ENCODE data around the gene SH3RF1.

Gene SH3RF1

DNA sequence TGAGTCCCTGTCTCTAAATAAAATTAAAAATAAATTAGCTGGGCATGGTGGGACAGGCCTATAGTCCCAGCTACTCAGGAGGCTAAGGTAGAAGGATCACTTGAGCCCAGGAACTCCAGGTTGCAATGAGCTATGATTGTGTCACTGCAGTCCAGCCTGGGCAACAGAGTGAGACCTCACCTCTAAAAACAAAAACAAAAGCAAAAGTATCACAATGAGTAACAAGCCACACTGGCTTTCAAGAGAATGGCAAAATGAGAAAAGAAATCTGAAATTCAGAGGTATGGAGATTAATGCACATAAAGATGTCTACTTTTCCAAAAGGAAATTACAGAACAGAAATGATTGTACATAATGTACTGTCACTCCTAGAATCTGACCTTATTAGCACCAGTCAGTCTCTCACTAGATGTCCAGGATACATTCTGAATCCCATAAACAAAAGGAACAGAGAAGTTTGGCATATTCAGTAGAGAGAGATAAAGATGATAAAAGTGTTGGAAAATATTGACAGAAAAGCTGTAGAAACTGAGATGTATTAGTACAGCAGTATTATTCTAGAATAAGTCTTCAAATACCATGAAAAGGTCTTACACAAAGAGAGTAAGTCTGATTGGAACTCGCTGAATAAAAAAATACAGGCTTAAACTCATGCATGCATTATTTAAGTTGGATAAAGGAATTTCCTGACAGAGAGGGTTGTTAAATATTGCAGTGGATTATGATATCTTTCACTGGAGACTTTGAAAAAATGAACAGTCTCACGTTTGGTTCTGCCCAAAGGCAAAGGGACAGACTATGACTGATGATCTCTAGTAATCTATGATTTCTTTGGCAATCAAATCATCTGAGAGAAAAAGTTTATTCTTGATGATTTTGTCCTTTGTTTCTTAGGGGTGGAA lies 102.5 kb downstream of the SH3RF1 start:
- in situ Hi-C loops (cut with MboI; ENCODE audit: low sequenced_read_pairs): no loop called here

DNA sequence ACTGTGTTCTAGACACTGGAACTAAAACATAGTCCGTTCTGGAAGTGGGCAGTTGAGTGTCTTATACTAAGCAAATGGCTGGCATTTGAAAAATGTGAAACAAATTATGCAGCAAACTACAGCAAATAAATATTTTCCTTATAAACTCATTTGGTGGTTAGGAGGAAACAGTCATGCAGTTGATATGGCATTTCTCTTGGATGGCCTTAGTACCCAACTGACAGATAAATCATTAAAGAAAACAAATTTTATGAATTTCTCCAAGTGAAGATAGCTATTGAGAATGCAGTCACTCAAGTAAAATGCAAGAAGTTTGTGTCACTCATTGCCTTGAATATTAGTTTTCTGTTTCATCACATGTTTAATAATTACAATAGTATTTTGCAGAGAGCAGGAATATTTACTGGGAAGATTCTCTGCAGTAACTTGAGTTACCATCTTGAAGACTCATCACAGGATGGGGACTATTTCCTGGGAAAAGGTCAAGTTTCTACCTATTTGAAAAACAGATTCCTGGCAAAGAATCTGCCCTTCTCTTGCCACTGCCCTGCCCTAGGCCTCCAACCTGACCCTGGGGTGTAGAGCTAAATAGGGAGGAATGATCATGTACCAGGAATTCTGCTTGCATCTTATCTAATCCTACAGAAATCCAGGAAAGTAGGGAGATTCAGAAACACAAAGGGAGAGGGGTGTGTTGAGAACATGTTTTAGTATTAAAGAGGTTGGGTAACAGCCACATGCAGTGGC lies 105.9 kb downstream of the SH3RF1 start:
- in situ Hi-C loops (cut with MboI; ENCODE audit: low sequenced_read_pairs): no loop called here

DNA sequence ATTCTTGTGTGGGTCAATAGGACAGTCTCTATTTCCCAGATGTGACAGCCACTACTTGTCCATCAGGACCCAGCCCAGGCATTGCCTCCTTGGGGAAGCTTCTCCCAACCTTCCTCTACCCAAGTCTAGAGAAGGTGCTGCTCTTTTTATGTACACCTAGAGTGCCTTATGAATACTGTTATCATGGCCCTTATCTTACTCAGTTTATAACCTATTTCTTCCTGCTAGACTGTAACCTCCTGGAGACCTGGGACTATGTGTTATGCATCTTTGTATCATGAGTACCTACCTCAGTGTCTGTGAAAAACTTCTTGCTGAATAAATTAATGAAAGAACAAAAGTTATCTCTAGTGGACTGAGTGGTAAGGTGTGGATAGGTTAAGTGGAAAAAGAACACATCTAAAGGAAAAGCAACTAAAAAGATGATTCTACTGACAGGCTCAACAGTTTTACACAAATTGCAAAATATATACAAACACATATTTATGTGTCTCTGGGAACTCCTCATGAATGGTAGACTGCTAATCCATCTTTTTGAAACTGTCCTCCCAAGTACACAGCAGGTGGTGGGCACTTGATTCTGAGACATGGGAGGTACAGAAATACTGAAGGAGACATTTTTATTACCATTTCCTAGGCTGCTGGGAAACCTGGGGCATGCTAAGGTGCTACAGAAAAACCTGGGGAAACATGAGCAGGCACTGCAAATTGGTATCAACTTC lies 106.6 kb downstream of the SH3RF1 start:
- in situ Hi-C loops (cut with MboI; ENCODE audit: low sequenced_read_pairs): no loop called here

DNA sequence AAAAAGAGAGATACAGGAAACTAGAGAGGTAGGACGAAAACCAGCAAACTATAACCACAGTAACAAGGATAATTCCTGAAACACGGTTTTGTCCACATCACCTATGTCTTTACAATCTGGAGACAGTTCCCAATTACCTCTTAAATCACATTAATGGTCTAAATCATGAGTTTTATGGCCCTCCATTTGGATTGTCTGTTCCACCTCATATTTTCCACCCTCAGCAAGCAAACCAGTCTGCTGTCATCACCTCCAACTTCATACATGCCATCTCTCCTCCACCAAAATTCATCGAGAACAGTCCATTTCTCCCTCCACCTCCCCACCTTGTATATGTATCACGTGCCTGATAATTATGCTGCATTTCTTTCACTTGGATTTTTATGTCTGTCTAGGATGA lies 107.3 kb downstream of the SH3RF1 start:
- in situ Hi-C loops (cut with MboI; ENCODE audit: low sequenced_read_pairs): no loop called here

DNA sequence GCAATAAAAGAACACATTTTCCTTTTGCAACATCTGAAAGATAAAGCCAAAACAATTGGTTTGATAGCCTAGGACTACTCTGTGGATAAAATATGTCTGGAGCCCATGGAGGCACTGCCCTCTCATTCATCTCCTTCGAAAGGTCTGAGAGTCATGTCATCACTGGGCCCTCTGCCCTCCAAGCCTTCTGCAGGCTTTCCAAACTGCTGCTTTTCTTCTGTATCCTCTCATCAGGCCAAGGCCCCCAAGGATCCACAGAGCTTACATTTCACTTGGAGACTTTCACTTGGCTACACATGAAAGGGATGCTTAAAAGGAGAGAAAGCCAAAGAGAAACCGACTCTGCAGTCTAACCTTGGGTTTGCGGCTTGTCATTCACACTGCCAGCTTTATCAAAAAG lies 109.9 kb downstream of the SH3RF1 start:
- in situ Hi-C loops (cut with MboI; ENCODE audit: low sequenced_read_pairs): no loop called here

DNA sequence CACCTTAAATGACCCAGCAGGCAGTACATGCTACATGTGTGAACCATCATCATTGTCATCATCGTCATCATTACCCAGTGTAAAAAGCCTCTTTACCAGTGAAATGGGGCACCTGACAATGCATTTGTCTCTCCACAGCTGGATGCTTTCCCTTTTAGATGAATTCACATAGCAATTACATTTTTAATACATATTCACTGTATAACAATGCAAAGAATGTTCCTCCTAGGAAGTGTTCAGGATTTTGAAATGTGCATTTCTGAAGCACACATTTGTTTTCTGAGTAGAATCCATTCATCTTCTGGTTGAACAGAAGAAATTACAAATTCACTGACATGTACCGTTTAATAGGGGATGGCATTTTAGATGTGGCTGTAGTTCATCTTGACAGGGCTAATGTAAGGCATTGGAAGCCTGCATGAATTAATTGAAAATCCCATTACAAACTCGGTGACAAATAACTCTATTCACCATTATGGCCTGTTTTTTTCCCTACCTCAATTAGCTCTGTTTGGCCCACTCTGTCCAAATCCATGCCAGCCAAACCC lies 111.1 kb downstream of the SH3RF1 start:
- in situ Hi-C loops (cut with MboI; ENCODE audit: low sequenced_read_pairs): no loop called here

DNA sequence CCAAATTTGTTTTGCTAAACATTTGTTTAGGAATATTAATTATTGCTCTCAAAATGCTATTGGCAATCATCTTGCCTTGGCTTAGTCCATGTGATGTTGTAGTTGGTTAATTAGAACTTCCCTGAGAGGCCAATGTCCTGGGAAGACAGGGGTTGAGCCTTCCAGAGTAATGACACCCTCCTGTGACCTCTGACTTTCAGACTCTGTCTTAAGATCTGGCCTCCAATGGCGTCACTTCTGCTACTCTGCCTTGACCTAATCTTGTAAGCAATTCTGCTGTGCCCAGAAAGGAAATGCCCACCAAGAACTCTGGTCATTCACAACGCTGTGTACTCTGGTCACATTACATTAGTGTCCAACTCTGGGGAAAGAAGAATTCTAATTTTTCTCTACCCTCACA lies 111.9 kb downstream of the SH3RF1 start:
- in situ Hi-C loops (cut with MboI; ENCODE audit: low sequenced_read_pairs): no loop called here

DNA sequence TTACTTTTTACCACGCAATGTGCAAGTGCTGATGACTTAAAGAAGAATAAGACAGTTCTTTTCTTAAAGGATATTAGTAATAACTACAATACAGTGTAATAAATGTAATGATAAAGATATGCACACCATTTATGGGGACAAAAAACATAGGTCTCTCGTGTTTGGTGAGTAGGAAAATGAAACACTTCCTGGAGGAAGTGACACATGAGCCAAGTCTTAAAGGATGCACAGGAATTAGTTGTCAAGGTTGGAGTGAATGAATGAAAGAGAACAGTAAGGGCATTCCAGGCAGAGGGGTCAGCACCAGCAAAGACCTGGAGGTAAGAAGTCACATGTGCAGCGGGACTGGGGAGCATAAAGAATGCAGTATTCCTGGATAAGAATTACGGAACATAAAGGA lies 112.7 kb downstream of the SH3RF1 start:
- in situ Hi-C loops (cut with MboI; ENCODE audit: low sequenced_read_pairs): no loop called here

DNA sequence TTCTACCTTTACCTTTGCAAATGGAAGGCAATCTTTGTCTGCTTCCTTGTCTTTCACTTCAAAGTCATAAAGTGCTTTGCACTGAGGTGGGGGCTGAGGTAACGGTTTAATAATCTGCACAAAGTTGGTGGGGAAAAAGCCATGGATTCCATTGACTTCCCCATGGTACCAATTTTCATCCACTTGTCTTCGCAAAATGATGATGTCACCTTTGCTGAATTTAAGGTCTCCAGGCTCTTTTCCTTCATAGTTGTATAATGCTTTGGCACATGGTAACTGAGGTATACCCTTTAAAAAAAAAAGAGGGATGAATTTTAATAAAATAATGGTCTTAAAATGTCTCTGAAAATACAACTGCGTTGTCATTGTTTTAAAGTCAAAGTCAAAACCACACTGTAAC lies 114.4 kb downstream of the SH3RF1 start:
- in situ Hi-C loops (cut with MboI; ENCODE audit: low sequenced_read_pairs): no loop called here

DNA sequence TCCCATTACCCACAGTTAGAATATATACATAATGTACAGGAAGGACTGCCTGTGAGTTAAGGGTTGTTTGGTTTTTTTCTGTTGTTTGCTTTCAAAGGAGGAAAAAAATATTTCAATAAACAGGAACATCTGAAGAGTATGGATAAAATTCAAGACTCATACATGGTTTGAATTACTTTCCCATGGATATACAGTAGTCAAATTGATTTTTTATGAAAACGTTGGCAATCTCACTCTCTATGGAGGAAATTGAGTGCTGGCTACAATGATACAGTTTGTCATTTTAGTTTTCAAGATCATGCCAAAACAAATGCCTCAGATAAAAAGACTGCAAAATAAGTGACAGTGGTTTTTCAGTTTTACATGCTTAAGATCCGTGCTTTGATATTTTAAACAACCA lies 116.6 kb downstream of the SH3RF1 start:
- in situ Hi-C loops (cut with MboI; ENCODE audit: low sequenced_read_pairs): no loop called here

DNA sequence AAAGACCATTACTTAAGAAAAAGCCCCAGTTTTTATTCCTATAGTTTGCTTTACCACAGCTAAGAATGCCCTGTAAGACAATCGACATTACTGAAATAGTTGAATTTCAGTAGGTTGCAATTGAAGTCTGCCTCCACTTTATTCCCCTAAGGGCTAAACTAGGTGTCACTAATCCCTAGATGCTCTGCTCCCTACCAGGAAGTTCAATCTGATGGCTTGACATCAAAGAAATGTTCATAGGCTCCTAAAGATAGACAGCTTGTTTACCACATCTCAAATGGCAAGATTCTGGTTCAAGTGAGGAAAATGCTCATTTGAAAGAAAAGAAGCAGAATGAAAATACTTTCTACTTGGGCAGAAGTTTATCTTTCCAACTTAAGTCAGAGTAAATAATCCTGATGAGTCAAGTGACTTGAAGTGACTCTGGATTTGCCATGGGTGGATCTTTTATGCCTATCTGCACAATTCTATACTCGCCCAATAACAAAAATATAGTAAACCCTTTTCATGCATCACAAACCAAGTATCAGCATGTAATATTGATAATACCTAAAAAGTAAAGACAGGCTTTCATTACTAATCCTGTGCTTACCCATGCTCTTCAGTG lies 117.2 kb downstream of the SH3RF1 start:
- in situ Hi-C loops (cut with MboI; ENCODE audit: low sequenced_read_pairs): no loop called here

DNA sequence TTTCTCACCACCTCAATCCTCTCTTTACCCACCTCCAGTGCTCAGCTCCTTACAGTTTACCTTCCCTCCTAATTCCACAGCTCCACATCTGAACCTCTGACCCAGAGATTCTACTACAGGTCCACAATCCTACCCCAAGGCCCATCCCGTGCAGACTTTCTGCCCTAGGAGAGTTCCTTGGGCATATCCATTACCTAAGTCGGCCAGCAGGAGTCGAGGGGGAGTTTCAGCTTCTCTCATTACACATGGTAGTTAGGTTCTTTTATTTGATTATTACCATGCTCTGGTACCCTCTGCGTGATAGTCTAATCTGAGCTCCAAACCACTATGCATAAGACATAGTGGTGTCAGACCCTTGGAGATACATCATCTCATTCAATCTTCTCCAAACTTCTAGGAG lies 117.9 kb downstream of the SH3RF1 start:
- in situ Hi-C loops (cut with MboI; ENCODE audit: low sequenced_read_pairs): no loop called here

DNA sequence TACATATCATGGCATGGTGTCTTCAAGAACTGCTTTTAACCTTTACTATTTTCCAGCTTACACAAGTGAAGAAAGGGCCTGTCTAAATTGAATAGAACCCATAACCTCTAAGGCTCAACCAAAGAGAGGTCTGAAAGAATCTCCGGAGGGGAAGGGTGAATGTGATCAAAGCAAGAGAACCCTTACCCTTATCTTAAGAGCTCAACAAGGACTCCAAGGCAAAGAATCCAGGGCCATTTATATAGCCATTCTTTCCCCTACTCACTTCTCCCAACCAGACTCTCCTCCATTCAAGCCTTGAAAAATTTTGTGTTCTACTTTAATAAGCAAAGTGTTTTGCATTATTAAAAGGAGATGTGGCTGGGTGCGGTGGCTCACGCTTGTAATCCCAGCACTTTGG lies 118.7 kb downstream of the SH3RF1 start:
- in situ Hi-C loops (cut with MboI; ENCODE audit: low sequenced_read_pairs): no loop called here

DNA sequence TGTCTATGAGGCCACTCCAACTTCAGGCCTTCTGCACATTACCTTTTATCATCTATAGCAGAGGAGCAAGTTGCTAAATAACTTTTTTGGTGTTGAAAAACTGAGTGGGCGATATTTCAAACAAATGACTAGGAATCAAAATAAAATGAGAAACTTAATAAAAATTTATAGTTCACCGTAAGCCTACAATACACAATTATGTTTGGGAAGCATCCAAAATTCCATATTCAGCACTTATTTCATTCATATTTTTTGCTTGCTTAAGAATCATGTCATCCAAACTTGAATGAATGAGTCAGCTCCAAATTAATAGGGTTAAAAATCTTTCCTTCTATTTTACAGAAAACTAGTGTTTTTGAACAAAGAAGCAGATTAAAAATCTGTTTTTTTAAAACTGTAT lies 119.1 kb downstream of the SH3RF1 start:
- in situ Hi-C loops (cut with MboI; ENCODE audit: low sequenced_read_pairs): no loop called here

DNA sequence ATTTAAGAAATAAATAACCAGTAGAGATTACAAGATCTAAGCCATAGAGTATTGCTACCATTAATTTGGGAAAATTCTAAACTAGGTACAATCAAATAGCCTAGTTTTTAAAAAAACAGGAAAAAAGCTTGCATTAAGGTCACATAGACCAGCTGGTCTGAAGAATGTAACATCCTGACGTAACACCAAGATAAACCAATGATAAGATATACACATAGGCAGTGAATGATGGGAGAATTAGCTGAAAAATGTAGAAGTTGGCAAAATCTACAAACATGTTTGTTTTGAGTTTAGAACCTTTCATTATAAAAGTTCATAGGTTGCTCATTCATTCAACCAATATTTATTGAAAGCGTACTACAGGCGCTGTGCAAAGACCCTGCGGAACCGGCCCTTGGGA lies 120.0 kb downstream of the SH3RF1 start:
- in situ Hi-C loops (cut with MboI; ENCODE audit: low sequenced_read_pairs): no loop called here

DNA sequence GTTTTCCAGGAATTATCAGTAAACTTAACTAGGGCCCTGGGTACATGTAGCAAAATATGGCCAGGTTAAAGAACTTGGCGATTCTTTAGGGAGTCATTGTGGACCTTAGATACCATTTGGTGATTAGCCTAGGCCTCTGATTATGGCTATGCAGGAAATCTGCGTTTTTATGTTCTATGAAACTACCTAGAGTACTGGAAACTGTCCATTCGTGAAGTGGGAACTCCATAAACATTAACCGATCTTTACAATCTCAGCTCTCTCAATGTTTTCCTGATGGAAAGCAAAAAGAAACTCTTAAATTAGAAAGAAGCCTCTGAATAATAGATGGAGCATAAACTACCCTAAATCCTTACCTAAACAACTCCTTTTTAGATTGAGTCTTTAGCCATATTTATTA lies 121.9 kb downstream of the SH3RF1 start:
- in situ Hi-C loops (cut with MboI; ENCODE audit: low sequenced_read_pairs): no loop called here

DNA sequence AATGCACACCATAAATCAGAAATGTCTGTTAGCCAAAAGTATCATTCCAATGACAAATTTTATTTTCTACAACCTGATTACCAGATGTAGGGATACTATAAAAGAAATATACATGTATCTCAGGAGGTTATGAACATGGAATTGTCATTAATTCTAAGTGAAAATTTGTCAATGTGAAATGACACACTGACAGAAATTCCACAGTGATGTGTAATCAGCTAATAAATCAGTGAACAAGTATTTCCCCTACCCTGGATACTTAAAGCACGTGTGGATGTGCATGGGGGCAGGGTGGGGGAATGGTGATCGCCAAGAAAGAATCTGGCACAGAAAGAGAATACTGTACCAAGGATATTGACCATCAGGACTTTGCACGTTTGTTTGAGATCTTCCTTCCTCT lies 123.6 kb downstream of the SH3RF1 start:
- in situ Hi-C loops (cut with MboI; ENCODE audit: low sequenced_read_pairs): no loop called here

DNA sequence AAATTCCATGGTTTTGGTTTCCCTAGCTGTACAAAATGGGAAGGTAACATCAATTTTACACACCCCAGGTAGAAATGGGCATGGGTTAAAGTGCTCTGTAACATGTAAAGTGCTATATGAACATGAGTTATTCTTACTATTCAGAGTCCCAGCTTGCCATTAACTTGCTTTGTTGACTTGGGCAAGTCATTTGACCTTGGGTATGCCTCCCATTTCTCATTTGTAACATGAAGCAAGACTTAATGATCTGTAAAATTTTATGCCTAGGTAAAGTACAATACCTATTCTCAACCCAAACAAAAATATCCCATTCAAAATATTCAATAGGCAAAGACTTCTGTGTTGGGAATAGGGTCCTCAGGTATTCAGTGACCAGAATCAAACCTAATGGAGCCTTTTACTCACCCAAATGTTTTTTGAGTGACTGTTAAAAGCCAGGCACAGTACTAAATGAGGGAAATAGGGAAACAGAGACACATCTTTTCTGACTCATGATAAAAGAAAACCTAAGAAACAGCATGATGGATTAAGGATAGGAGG lies 126.6 kb downstream of the SH3RF1 start:
- in situ Hi-C loops (cut with MboI; ENCODE audit: low sequenced_read_pairs): no loop called here

DNA sequence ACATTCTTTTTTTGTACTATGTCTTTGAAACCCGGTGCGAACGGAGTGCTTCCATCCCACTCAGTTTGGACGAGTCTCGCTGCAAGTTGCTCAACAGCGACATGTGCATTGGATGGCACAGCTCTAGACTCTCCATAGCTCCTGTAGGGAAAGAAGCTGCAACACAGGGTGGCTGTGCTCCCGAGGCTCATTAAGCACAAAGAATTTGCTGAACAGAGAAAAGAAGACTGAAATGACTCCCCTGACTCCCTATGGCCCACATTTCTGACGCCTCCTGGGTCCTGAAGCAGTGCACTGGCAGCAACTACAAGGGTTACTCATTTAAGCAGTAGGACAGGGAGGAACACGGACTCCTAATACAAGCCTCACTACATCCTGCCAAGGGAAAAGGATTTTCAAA lies 127.4 kb downstream of the SH3RF1 start:
- in situ Hi-C loops (cut with MboI; ENCODE audit: low sequenced_read_pairs): no loop called here

DNA sequence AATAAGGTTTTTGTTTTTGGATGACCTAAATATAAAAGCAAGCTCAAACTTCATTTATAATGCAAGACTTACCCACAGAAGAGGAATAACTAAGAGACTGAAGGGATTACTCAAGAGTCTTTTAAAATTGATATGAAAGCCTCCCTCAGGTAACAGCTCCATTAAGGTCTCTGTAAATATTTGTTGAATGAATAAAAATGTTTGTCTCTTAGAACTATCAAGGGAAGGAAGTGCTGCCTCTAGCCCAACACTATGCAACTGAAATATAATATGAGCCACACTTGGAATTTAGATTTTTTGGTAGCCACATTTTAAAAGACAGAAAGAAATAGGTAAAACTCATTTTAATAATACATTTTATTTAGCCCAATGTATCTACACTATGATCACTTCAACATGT lies 127.8 kb downstream of the SH3RF1 start:
- in situ Hi-C loops (cut with MboI; ENCODE audit: low sequenced_read_pairs): no loop called here

DNA sequence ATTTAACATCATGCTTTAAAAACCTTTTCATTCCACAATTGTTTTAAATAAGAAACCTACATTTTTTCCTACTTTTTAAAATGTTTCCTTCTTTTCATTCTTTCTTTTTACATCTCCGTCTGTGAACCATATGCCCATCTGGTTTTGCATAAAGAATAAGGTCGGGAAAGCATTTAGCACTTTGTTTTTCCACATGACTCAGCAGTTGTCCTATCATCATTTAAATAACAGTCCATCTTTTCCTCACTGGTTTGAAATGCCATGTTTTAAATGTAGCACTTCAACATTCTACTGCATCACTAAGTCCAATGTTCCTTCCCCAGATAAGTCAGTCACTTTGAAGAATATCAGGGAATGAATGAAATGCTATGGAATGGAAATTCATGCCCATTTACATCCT lies 128.4 kb downstream of the SH3RF1 start:
- in situ Hi-C loops (cut with MboI; ENCODE audit: low sequenced_read_pairs): no loop called here

All from HL-60/S4 treated with retinoic acid at 250 ng/mL for 4 days and 3 days (cell line).